ENCODE measurements around the gene CROCC2.

Gene CROCC2

DNA sequence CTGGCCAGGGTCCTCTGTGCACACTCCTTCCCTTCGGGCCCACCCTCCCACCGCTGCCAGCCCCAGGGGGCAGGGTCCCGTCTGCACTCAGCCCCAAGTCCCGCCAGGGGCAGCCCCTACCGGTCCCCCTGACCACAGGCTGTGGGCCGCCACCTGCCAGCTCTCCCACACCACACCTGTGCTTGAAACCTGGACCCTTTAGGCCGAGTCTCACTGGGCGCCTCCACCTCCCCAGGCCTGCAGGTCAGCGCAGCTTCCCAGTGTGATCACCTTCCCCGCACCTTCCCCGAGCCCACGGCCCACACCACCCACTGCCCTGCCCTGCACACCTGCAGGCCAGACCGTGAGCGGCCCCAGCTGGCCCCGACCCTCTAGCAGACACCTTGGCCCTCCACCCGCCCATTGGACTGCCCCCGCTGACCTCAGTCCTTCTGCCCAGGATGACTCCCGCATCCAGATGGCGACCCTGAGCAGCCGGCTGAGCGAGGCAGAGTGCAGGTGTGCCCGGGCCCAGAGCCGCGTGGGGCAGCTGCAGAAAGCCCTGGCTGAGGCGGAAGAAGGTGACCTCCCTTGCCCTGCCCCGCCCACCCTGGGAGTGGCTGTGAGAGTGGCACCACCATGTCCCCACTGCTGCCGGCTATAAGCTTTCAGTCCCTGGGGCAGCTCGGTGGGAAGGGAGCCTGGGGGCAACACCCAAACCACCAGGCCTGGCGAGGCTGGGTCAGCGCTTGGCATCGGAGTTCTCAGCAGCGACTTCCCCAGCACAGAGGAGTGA lies 61.0 kb downstream of the CROCC2 start:
- Histone ChIP-seq H4K20me1 (ENCODE audit: control insufficient read depth, insufficient read depth, low read depth, low read length) (no peaks in the 10 kb centered on the region), H3K4me2 (ENCODE audit: low read length) (no peak overlapping the region), H3K27ac (ENCODE audit: low read depth, low read length) (no peak overlapping the region), H3K79me2 (ENCODE audit: control insufficient read depth, low read length) (no peaks in the 10 kb centered on the region), H3K4me1 (ENCODE audit: control insufficient read depth, low read length) (no peaks in the 10 kb centered on the region), H3K4me3 (ENCODE audit: low read length) (no peak overlapping the region), H3K27me3 (ENCODE audit: control insufficient read depth, low read length) (no peaks in the 10 kb centered on the region; the same call in 1 of the 2 replicates), H3K9me3 (ENCODE audit: control insufficient read depth, insufficient read depth, low read length) (no peaks in the 10 kb centered on the region), H3F3A (ENCODE audit: control insufficient read depth, insufficient read depth) (no peaks in the 10 kb centered on the region), H3K36me3 (ENCODE audit: control insufficient read depth, low read length) (no peaks in the 10 kb centered on the region), H3K9me2 (replicated peaks; ENCODE audit: control insufficient read depth, low read length) (no peaks in the 10 kb centered on the region)
- no peak for TF ChIP-seq EZH2phosphoT487 (IDR thresholded peaks at IDR 0.05; ENCODE audit: borderline replicate concordance, low read length)
- TF ChIP-seq, protein P1, sequence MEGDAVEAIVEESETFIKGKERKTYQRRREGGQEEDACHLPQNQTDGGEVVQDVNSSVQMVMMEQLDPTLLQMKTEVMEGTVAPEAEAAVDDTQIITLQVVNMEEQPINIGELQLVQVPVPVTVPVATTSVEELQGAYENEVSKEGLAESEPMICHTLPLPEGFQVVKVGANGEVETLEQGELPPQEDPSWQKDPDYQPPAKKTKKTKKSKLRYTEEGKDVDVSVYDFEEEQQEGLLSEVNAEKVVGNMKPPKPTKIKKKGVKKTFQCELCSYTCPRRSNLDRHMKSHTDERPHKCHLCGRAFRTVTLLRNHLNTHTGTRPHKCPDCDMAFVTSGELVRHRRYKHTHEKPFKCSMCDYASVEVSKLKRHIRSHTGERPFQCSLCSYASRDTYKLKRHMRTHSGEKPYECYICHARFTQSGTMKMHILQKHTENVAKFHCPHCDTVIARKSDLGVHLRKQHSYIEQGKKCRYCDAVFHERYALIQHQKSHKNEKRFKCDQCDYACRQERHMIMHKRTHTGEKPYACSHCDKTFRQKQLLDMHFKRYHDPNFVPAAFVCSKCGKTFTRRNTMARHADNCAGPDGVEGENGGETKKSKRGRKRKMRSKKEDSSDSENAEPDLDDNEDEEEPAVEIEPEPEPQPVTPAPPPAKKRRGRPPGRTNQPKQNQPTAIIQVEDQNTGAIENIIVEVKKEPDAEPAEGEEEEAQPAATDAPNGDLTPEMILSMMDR (IDR thresholded peaks at IDR 0.05; ENCODE audit: low read depth, low read length, poor library complexity, severe bottlenecking), result no peak

DNA sequence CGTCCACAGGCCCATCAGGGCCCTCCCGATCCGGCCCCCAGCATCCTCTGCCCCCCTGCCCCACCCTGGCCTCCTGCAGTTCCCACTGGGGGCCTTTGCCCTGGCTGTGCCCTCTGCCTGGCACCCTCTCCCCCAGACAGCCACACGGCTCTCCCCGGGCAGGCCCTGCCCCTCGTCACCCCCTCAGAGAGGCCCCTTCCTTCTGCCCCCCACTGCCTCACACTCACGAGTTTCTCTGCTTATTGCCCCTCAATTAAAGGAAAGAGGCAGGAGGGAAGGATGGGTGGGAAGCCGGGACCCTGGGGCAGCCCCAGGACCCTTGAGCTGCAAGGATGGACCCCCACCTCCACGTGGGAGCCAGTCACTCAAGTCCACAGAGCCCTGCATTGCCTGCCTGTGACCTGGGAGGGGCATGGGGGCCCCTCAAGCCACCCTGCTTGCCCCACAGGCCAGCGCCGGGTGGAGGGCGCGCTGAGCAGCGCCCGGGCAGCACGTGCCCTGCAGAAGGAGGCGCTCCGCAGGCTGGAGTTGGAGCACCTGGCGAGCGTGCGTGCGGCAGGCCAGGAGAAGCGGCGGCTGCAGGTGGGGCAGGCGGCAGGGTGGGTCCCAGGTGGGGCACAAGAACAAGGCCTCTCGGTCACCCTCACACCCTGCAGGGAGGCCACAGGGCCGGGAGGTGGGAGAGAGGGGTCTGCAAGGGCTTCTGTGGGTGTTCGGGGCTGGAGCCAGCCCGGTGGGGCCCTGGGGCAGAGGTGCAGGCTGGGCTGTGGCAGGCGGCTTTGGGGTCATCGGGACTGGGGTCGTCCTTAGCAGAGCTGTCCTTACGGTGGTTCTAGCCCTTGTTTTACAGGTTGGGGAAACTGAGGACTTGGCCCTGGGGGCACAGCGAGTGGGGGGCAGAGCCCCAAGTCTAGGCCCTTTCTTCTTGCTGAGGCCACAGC lies 61.8 kb downstream of the CROCC2 start:
- Histone ChIP-seq H3K27me3 (ENCODE audit: control insufficient read depth, low read length) (no peaks in the 10 kb centered on the region; the same call in 1 of the 2 replicates), H3K4me3 (ENCODE audit: low read length) (no peak overlapping the region), H4K20me1 (ENCODE audit: control insufficient read depth, insufficient read depth, low read depth, low read length) (no peaks in the 10 kb centered on the region), H3K36me3 (ENCODE audit: control insufficient read depth, low read length) (no peaks in the 10 kb centered on the region), H3K9me3 (ENCODE audit: control insufficient read depth, insufficient read depth, low read length) (no peaks in the 10 kb centered on the region), H3K27ac (ENCODE audit: low read depth, low read length) (no peak overlapping the region), H3K9me2 (replicated peaks; ENCODE audit: control insufficient read depth, low read length) (no peaks in the 10 kb centered on the region), H3F3A (ENCODE audit: control insufficient read depth, insufficient read depth) (no peaks in the 10 kb centered on the region), H3K4me1 (ENCODE audit: control insufficient read depth, low read length) (no peaks in the 10 kb centered on the region), H3K4me2 (ENCODE audit: low read length) (no peak overlapping the region), H3K79me2 (ENCODE audit: control insufficient read depth, low read length) (no peaks in the 10 kb centered on the region)
- TF ChIP-seq, protein P1 (IDR thresholded peaks at IDR 0.05; ENCODE audit: low read depth, low read length, poor library complexity, severe bottlenecking), result no peak
- TF ChIP-seq EZH2phosphoT487 (IDR thresholded peaks at IDR 0.05; ENCODE audit: borderline replicate concordance, low read length), result no peak

DNA sequence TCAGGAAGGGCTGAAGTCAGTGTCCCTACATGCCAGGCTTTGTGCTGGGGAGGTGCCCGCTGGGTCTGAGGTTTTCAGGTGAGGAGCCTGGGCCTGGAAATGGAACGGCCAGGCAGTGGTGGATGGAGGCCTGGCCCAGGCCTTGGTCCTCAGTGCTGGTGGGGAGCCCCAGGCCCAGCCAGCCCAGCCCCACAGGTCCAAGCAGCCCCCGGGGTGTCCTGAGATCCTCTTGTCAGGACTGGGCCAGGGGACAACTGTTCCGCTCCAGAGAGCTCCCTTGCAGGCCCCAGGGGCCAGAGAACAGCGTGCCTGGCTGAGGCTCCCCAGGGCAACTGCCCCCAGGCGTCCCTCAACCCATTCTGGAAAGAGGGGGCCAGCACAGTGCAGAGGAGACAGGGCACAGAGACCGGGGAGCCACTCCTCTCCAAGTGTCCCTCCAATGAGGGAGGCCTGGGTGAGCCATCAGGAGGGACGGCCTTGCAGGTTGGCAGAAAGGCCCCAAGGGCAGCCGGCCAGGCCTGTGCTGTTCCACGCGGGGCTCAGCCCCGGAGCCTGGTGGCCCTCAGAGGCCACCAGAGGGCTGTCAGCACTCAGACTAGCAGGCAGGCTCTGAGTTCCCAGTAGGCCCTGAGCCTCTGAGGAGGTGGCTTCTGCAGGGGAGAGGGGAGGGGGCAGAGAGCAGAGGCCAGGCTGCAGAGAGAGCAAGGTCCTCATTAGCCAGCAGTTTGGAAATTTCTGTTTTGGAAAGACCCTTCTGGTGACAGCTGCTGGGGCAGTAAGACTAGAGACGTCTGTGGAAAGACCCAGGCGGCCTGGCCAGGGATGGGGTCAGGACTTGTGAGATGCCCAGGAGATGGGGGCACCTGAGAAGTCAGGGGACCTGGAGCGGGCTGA lies 62.8 kb downstream of the CROCC2 start:
- H3K9me2 ChIP-seq (replicated peaks; ENCODE audit: control insufficient read depth, low read length), result no peaks in the 10 kb centered on the region
- no peak overlapping the region for H3K27ac ChIP-seq (ENCODE audit: low read depth, low read length)
- no peaks in the 10 kb centered on the region; the same call in 1 of the 2 replicates for H3K27me3 ChIP-seq (ENCODE audit: control insufficient read depth, low read length)
- no peak overlapping the region for H3K4me3 ChIP-seq (ENCODE audit: low read length)
- no peaks in the 10 kb centered on the region for H3K9me3 ChIP-seq (ENCODE audit: control insufficient read depth, insufficient read depth, low read length)
- no peaks in the 10 kb centered on the region for H3K36me3 ChIP-seq (ENCODE audit: control insufficient read depth, low read length)
- H3K4me2 ChIP-seq (ENCODE audit: low read length), result no peak overlapping the region
- H3K79me2 ChIP-seq (ENCODE audit: control insufficient read depth, low read length), result no peaks in the 10 kb centered on the region
- no peaks in the 10 kb centered on the region for H3F3A ChIP-seq (ENCODE audit: control insufficient read depth, insufficient read depth)
- no peaks in the 10 kb centered on the region for H3K4me1 ChIP-seq (ENCODE audit: control insufficient read depth, low read length)
- TF ChIP-seq, protein P1 (IDR thresholded peaks at IDR 0.05; ENCODE audit: low read depth, low read length, poor library complexity, severe bottlenecking), result no peak
- TF ChIP-seq EZH2phosphoT487 (IDR thresholded peaks at IDR 0.05; ENCODE audit: borderline replicate concordance, low read length), result no peak
- H4K20me1 ChIP-seq (ENCODE audit: control insufficient read depth, insufficient read depth, low read depth, low read length), result no peaks in the 10 kb centered on the region
